NCI-H1436 (cell line): Measurements from ENCODE around the gene PTTG1IP.
"Not testable (repeated sequence)": the region's sequence is repeated elsewhere in the genome, so short reads cannot be mapped to it uniquely, and the experiment has no call there.

Source experiments
- DNase-seq: peaks from one replicate; lab custom pipeline; 2025; lab: John Stamatoyannopoulos, UW

Gene PTTG1IP

GRCh38 chr21:44842721-44843445 lies 30.6 kb downstream of the PTTG1IP start:
- DNase-seq, result no peak

- no peak for DNase-seq
Measured at GRCh38 chr21:44842087-44842486, 31.4 kb downstream of the PTTG1IP start.

GRCh38 chr21:44840771-44841170 lies 32.7 kb downstream of the PTTG1IP start:
- no peak for DNase-seq

GRCh38 chr21:44838951-44839350 lies 34.5 kb downstream of the PTTG1IP start:
- no peak for DNase-seq

GRCh38 chr21:44838039-44838895 lies 35.2 kb downstream of the PTTG1IP start:
- DNase-seq, result no peak

- no peak for DNase-seq
Measured at GRCh38 chr21:44837537-44837936, 36.0 kb downstream of the PTTG1IP start.

- DNase-seq, result no peak
Measured at GRCh38 chr21:44836666-44837471, 36.6 kb downstream of the PTTG1IP start.

GRCh38 chr21:44836349-44836665 lies 37.2 kb downstream of the PTTG1IP start:
- DNase-seq, result no peak

- DNase-seq, result no peak
Measured at GRCh38 chr21:44835647-44835973, 37.9 kb downstream of the PTTG1IP start.

- DNase-seq, result no peak
Measured at GRCh38 chr21:44834951-44835646, 38.4 kb downstream of the PTTG1IP start.

GRCh38 chr21:44834231-44834950 lies 39.1 kb downstream of the PTTG1IP start:
- DNase-seq, result no peak

GRCh38 chr21:44833663-44834062 lies 39.8 kb downstream of the PTTG1IP start:
- DNase-seq, result no peak

GRCh38 chr21:44832516-44833255 lies 40.8 kb downstream of the PTTG1IP start:
- DNase-seq, result not testable (repeated sequence)

GRCh38 chr21:44831227-44831860 lies 42.1 kb downstream of the PTTG1IP start:
- no peak for DNase-seq

GRCh38 chr21:44829507-44830092 lies 43.9 kb downstream of the PTTG1IP start:
- no peak for DNase-seq

GRCh38 chr21:44828362-44829056 lies 45.0 kb downstream of the PTTG1IP start:
- no peak for DNase-seq

- no peak for DNase-seq
Measured at GRCh38 chr21:44823179-44823660, 50.3 kb downstream of the PTTG1IP start.

- DNase-seq, result no peak
Measured at GRCh38 chr21:44822484-44823178, 50.9 kb downstream of the PTTG1IP start.
